Sigmoid colon (tissue), 4 donors: Measurements from ENCODE around the gene KRTAP9-7.

ENCODE experiments used
- EP300 ChIP-seq, 4 donors: sonication (generic); formaldehyde crosslinking; IDR thresholded peaks; one replicate each; pipeline ENCODE4 v1.6.1; 2017; ENCODE audit warnings: antibody characterized with exemption in 4 of 4
- POLR2A ChIP-seq, 2 donors: fragments of 450-650 bp; IDR thresholded peaks; one replicate each; pipeline ENCODE4 v1.6.1; 2016; ENCODE audit warnings: antibody characterized with exemption in 2 of 2, mild to moderate bottlenecking in 2 of 2, moderate library complexity in 2 of 2
- TF ChIP-seq, protein P1 (sequence below), 4 experiments: fragments of 450-650 bp in 3 of 4; fragments of 200-600 bp in 1 of 4; IDR thresholded peaks; one replicate each; pipeline ENCODE4 v1.5.1; 2016 to 2019; ENCODE audit warnings: antibody characterized with exemption in 4 of 4, mild to moderate bottlenecking in 3 of 4, moderate library complexity in 2 of 4

- TF ChIP-seq EP300 (IDR thresholded peaks at IDR 0.05) (no peak), POLR2A (IDR thresholded peaks at IDR 0.05) (no peak)
- TF ChIP-seq, protein P1, sequence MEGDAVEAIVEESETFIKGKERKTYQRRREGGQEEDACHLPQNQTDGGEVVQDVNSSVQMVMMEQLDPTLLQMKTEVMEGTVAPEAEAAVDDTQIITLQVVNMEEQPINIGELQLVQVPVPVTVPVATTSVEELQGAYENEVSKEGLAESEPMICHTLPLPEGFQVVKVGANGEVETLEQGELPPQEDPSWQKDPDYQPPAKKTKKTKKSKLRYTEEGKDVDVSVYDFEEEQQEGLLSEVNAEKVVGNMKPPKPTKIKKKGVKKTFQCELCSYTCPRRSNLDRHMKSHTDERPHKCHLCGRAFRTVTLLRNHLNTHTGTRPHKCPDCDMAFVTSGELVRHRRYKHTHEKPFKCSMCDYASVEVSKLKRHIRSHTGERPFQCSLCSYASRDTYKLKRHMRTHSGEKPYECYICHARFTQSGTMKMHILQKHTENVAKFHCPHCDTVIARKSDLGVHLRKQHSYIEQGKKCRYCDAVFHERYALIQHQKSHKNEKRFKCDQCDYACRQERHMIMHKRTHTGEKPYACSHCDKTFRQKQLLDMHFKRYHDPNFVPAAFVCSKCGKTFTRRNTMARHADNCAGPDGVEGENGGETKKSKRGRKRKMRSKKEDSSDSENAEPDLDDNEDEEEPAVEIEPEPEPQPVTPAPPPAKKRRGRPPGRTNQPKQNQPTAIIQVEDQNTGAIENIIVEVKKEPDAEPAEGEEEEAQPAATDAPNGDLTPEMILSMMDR (IDR thresholded peaks at IDR 0.05): no peak
These were observed 33.4 kb downstream of the KRTAP9-7 start, which contains the start of gene KRTAP16-1 for GRCh38 chr17:41308918-41309359.
